H4 (cell line): ENCODE measurements around the gene GLRA2. TPM values are rescaled to one million over a fixed set of nuclear protein-coding genes. Genes with fewer than 3 reads are reported as not detected.
A peak's percentile ranks its signal among the peaks of the same experiment; 100 is the strongest.

Source experiments
- DNase-seq: peaks from one replicate; pipeline ENCODE4 v3.0.0-alpha.2; 2015; ENCODE audit warnings: low spot score
- total RNA-seq: library from RNA; depleted of rRNA; stranded (reverse); fragments of >200 nt; shearing (Covaris generic); gene quantifications from 2 replicates; pipeline ENCODE4 v1.2.3, GENCODE V29; 2014; rRNA removed

GLRA2 gene
- total RNA-seq, result not detected in 2 replicates

DNA sequence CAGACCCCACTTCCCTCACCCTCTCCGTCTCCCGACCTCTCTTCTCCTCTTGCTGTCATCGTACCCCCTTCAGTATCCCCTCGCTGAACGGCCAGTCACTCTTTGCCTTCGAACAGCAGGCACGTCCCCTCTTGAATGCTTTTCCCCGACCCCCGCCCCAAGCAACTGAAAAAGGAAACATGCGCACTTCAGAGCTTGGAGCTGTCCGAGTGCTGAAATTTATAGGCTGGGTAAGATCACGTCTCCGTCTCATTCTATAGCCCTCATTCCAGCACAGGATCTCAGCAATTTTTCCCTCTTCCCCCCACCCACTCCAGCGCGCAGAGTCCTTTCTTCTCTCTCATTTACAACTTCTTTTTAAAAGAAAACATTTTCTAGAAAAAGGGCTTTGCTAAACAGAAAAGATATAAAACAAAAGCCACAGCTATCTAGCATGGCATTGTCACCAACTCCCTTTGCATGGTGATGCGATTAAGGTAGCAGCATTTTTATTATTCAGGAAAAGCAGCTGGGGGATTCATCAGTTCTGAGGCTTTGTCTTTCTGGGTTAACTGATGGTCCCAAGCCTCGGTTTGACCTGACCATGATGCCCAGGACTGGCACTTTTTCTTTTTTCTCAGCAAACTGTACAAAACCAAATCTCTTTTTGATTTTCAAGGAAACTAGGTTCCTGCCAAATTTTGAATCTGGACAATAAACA is at the start of gene GLRA2:
Gene GLRA2 (plus strand): TSS at position 247 of the 700 bp plus-strand sequence. CDS start 522 bp downstream, outside the sequence.
- peak; percentile 3 for DNase-seq

DNA sequence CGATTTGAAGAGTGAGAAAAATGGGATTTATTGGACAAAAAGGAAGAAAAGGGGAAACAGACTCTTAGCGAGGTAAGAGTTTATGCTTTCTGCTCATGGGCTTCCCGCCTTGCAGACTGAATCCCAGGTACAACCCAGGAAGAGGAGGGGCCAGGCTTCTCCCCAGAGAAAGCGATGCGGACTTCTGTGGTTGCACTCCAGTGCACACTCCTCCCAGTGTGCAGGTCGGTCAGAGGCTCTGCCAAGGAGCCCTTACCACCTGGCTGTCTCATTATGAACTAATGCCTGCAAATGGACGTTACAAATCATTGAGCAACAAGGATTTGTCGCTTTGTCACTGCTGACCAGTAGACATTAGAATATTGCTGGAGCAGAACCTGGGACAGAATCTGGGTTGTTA is 39.9 kb upstream of the GLRA2 start:
- no peak for DNase-seq

DNA sequence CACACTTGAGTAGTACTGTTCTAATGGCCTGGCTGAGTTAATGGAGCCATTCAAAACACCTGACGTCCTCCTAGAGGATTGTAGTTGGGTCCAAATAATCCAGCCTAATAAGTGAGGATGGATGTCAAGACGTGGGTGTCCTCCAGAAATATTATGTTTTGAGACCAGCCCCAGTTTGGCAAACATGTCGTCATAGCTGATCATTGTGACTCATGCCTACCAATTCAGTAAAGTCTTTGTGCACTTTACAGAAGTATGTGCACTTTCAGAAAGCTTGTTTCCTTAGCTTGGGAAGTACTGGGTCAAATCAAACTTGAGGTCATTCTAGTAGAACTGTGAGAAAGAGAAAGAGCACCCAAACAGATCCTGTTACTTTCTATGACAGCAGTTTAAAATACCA is 37.6 kb upstream of the GLRA2 start:
- DNase-seq, result no peak

GRCh38 chrX:14496674-14497073 is 32.7 kb upstream of the GLRA2 start:
- DNase-seq, result no peak

DNA sequence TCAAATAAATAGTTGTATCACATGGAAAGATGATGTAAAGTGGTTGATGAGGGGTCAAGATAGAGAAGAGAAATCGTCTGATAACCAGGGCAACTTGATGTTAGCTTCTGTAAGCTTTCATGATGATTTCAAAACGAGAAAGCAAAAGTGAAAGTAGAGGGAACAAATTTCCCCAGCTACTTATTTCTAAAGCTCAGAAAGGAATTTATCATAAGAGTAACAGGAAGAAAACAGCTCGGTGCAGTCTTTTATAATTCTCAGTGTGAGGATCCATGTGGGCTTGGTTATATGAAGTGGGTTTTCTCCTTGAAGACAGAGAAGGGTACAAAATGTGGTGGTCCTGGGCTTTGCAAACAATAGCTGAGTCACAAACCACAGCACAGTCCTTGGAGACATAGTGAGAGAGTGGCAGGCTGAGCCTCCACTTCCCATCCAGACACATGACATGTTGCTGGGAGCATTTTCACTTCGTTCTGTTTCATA is 32.1 kb upstream of the GLRA2 start:
- peak; percentile 4 for DNase-seq

- no peak for DNase-seq
Measured at GRCh38 chrX:14501327-14501726, 28.0 kb upstream of the GLRA2 start.

DNA sequence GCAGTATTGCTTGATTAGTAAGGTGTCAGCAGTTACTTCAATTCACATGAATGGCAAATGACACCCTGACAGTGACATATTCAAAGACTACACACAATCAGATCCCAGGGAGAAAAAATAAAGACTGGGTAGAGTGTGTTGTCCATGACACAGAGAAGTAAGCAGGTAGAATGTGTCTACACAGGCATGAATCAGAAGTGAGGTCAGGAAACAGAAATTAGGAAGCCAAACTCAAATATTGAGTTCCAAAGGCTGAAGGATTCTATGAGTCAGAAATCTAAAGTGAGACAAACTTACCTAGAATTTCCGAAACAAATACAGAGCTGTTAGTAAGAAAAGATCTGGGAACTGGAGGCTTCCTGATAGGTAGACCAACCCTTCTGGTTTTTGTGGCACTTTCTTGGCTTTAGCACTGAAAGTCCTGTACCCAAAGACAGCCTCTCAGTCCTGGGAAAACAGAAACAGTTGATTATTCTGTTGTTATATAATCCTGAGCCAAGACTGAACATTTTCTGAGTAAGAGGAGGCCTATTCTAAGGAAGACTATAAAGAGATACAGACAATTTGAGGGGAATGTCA is 24.3 kb upstream of the GLRA2 start:
- no peak for DNase-seq

DNA sequence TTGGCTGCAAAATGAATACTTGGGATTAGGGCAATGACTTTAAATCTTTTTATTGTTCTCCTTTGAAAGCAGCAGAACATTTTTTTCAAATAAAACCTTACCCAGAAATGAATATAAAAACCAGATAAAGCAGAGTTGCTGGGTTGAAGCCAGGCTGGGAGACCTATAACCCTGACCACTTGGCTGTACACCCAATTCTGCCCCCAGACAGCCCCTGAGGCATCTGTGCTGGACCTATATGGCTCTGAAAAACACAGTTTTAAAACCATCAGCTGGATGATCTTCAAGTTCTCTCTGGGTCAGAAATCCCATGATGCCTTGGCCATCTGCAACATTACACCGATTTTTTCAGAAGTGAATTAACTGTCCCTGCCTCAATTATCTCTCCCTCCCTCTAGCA is 23.7 kb upstream of the GLRA2 start:
- DNase-seq, result no peak

- no peak for DNase-seq
Measured at GRCh38 chrX:14506866-14507265, 22.5 kb upstream of the GLRA2 start.

GRCh38 chrX:14508025-14508690 is 21.2 kb upstream of the GLRA2 start:
- DNase-seq, result no peak

DNA sequence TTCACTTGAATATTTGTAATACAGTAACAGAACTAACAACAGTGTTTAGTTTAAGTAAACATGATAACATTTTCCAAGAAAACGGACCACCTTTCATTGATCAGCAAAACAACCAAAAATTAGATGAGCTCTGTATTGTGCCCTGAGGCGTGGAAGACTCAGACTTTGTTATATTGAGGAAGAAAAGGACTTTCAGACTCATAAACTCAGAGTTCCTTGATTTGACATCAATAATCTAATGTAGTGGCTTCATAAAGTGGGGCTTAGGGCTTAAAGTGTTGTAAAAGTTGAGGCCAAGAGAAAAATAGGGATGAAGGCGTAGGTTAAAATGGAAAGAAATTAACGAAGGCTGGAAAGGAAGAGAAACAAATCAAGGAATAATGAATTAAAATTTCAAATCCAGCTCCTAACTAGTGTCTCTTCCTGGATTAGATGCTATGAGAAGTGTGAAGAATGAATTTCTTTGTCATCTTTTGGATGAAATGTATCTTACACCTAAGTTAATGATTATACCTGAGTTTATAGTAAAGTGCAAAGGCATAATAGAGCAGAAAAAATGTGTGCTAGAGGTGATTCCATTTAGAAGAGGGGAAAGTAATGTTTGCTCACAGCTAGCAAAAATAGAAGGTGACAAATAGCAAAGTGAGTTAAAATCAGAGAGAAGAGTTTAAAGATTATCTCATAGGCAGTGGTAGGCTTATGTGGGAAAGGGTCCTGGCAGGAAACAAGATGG is 19.8 kb upstream of the GLRA2 start:
- no peak for DNase-seq

GRCh38 chrX:14528629-14529289 is 577 bp upstream of the GLRA2 start:
- peak; percentile 5 for DNase-seq

DNA sequence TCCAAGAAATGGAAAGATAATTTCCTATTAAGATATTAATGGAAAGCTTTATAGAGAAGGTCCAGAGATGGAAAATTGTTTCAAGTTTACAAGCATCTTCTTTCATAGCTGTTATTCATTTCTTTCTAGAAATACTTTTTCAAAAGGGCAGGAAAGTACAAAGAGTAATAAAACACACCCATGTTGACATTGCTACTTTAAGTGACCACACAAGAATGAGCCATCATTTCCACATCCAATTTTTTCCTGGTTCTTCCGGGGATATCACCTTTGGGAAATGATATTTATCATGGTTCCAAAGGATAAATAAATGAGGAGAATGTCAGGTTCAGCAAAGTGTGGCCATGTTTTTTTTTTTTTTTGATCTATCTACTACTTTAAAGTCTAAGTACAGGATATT is 4.5 kb downstream of the GLRA2 start:
- DNase-seq, result no peak

GRCh38 chrX:14546190-14546589 is 16.9 kb downstream of the GLRA2 start:
- no peak for DNase-seq

DNA sequence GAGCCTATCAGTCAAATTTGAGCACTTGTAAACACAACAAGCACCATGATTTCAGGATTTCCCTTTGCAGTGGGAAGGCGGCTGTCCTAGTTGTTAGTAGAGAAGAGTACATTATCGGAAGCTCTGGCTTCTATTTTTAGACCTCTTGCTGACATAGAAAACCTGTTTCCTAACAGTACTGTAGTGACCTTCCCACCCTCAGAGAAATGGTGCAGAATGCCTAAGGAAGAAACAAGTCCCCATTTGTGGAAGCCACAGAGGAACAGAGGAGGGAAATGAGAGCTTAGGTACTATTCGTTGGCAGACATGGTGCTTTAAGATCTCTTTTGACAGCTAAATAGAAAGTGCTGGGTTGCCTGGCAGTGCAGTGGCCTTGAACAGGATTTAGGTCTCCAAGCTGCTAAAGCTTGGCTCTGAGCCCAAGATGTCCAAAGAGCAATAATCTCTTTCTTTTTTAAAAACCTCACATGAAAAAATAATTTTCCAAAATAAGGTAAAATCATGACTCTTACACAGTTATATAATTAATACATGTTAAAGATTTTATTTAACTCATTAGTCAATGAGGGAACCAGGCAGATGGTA is 24.9 kb downstream of the GLRA2 start:
- no peak for DNase-seq

- no peak for DNase-seq
Measured at GRCh38 chrX:14564058-14564457, 34.7 kb downstream of the GLRA2 start.

- DNase-seq, result no peak
Measured at GRCh38 chrX:14573161-14573560, 43.8 kb downstream of the GLRA2 start.

- no peak for DNase-seq
Measured at GRCh38 chrX:14581081-14581480, 51.7 kb downstream of the GLRA2 start.

DNA sequence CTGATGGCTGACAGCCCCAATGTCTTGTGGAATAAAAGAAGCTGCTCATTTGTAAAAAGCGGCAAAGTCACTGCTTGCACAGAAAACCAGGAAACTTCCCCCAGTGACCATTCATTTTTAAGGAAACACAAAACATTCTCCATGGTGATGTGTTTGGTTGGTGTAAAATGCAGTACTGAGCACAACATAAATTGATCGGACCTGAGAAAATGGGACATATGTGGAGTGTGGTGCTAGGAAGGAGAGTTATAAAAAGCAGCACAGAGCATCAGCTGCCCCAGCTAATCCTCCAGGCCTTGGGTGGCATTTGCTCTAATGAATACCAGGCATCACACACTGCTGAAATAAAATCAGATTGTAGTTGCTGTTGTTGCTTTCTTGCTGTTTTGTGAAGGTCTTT is 55.2 kb downstream of the GLRA2 start:
- no peak for DNase-seq

GRCh38 chrX:14590216-14590615 is 60.9 kb downstream of the GLRA2 start:
- DNase-seq, result no peak

- no peak for DNase-seq
Measured at GRCh38 chrX:14590693-14591424, 61.5 kb downstream of the GLRA2 start.
